SH-SY5Y (cell line): ENCODE data around the gene DPH7.

Experiments
- GATA2 ChIP-seq: IDR thresholded peaks from 2 replicates; pipeline ENCODE4 v1.6.1; 2011; ENCODE audit warnings: mild to moderate bottlenecking, low read depth, low read length
- GATA3 ChIP-seq: IDR thresholded peaks from 2 replicates; pipeline ENCODE4 v1.6.1; 2011; ENCODE audit warnings: low read depth, mild to moderate bottlenecking, low read length, moderate library complexity

DNA sequence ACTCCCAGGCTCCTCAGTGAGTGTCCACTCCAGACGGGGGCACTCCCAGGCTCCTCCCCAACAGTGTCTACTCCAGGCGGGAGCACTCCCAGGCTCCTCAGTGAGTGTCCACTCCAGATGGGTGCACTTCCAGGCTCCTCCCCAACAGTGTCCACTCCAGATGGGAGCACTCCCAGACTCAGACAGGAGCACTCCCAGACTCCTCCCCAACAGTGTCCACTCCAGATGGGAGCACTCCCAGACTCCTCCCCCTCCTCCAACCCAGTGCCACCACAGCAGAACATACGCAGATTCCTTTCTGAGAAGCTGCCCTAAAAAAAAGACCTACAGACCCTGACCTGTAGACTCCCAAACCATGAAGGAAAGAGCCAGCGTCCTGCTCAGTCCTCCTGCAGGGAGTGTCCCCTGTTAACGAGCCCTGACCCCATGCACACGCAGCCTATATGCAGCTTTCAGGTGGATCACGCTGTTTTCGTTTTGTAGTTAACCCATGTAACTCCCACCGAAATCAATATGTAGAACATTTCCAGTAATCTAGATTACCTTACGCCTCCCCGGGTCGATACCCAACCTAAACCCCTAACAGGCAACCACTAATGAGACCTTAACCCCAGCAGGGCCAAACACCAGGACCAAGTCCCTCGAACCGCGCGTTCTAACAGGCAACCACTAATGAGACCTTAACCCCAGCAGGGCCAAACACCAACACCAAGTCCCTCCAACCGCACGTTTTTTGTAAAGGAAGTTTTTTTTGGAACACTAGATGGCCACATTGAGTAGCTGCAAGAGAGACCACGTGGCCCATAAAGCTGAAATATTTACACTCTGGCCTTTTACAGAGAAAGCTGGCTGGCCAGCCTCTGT is 44.2 kb downstream of the DPH7 start:
- TF ChIP-seq GATA3 (no peak), GATA2 (no peak)
